ENCODE measurements around the gene PMCH.
"Not testable (repeated sequence)": the region's sequence is repeated elsewhere in the genome, so short reads cannot be mapped to it uniquely, and the experiment has no call there.

PMCH gene

GRCh38 chr12:102197789-102198188 lies at the start of gene PMCH:
Gene PMCH, minus strand, starts transcription at chr12:102197833. Its CDS starts 63 bp downstream, at chr12:102197770.
- Mint-ChIP-seq H3K36me3 (ENCODE audit: low read depth) (no peaks in the 10 kb centered on the region), H3K27ac (no peak within 1 kb of the TSS)

GRCh38 chr12:102240859-102241258 lies 43.2 kb upstream of the PMCH start:
- not testable (repeated sequence) for H3K27ac Mint-ChIP-seq

More at GRCh38 chr12:102197789-102198188, at the start of gene PMCH:
- peaks cover 5% of the 10 kb centered on the region for H3K4me1 Mint-ChIP-seq
- TF ChIP-seq CTCF (IDR thresholded peaks at IDR 0.05; ENCODE audit: unreplicated experiment in 3 of 3), result no peak
- H3K9me3 Mint-ChIP-seq, result no peaks in the 10 kb centered on the region
- H3K27me3 Mint-ChIP-seq (ENCODE audit: low read depth), result no peaks in the 10 kb centered on the region
- H3K4me3 Mint-ChIP-seq, result no peak within 1 kb of the TSS

GRCh38 chr12:102234599-102234998 lies 37.0 kb upstream of the PMCH start:
- H3K36me3 Mint-ChIP-seq (ENCODE audit: low read depth), result no peaks in the 10 kb centered on the region
- no peak overlapping the region for H3K27ac Mint-ChIP-seq
- TF ChIP-seq CTCF (IDR thresholded peaks at IDR 0.05; ENCODE audit: unreplicated experiment in 3 of 3), result no peak

More at GRCh38 chr12:102240859-102241258, 43.2 kb upstream of the PMCH start:
- not testable (repeated sequence) for H3K4me3 Mint-ChIP-seq; H3K4me1 Mint-ChIP-seq; H3K36me3 Mint-ChIP-seq (ENCODE audit: low read depth); H3K27me3 Mint-ChIP-seq (ENCODE audit: low read depth)
- H3K9me3 Mint-ChIP-seq, result peaks cover 36% of the 10 kb centered on the region

GRCh38 chr12:102232446-102232845 lies 34.8 kb upstream of the PMCH start:
- Mint-ChIP-seq H3K27me3 (ENCODE audit: low read depth) (no peaks in the 10 kb centered on the region), H3K9me3 (peaks cover under 1% of the 10 kb centered on the region), H3K27ac (peak overlapping the region; percentile 87 to 95 (median 93)), H3K4me1 (peaks cover 22% of the 10 kb centered on the region), H3K36me3 (ENCODE audit: low read depth) (no peaks in the 10 kb centered on the region), H3K4me3 (peak overlapping the region in 1 of 3 experiments; percentile 20)
- TF ChIP-seq CTCF (IDR thresholded peaks at IDR 0.05; ENCODE audit: unreplicated experiment in 3 of 3), result no peak

More at GRCh38 chr12:102234599-102234998, 37.0 kb upstream of the PMCH start:
- H3K4me3 Mint-ChIP-seq, result no peak overlapping the region
- no peaks in the 10 kb centered on the region for H3K27me3 Mint-ChIP-seq (ENCODE audit: low read depth)
- peaks cover 22% of the 10 kb centered on the region for H3K4me1 Mint-ChIP-seq
- H3K9me3 Mint-ChIP-seq, result peaks cover 15% of the 10 kb centered on the region

- no peak for TF ChIP-seq CTCF (IDR thresholded peaks at IDR 0.05; ENCODE audit: unreplicated experiment in 3 of 3)
- Mint-ChIP-seq H3K9me3 (no peaks in the 10 kb centered on the region), H3K27ac (peak overlapping the region; percentile 87 to 95 (median 93)), H3K27me3 (ENCODE audit: low read depth) (no peaks in the 10 kb centered on the region), H3K4me3 (peak overlapping the region in 1 of 3 experiments; percentile 20), H3K4me1 (peaks cover 22% of the 10 kb centered on the region), H3K36me3 (ENCODE audit: low read depth) (no peaks in the 10 kb centered on the region)
Measured at GRCh38 chr12:102232036-102232435, 34.4 kb upstream of the PMCH start.

GRCh38 chr12:102227954-102228353 lies 30.3 kb upstream of the PMCH start:
- Mint-ChIP-seq H3K9me3 (no peaks in the 10 kb centered on the region), H3K4me1 (peaks cover 14% of the 10 kb centered on the region), H3K4me3 (no peak overlapping the region), H3K27me3 (ENCODE audit: low read depth) (peaks cover 3% of the 10 kb centered on the region), H3K27ac (peak overlapping the region in 2 of 3 experiments; percentile 21 to 51), H3K36me3 (ENCODE audit: low read depth) (no peaks in the 10 kb centered on the region)
- TF ChIP-seq CTCF (IDR thresholded peaks at IDR 0.05; ENCODE audit: unreplicated experiment in 3 of 3), result no peak
